Measurements from ENCODE around the gene NUAK2. TPM values are rescaled to one million over a fixed set of nuclear protein-coding genes. Genes with fewer than 3 reads are reported as not detected.

The NUAK2 gene
- total RNA-seq, 1 experiment from 2014 or later, result 11.9 TPM

Other genes starting within 250 kb of the NUAK2 start
- 0.67 and 0.91 TPM in 2 replicates for gene TMEM81, start 237.3 kb downstream of the NUAK2 start, total RNA-seq (2014; rRNA removed; shearing (Covaris generic); ENCODE audit: low replicate concordance)
- 30.4 and 31.1 TPM in 2 replicates for gene RBBP5, start 199.8 kb downstream of the NUAK2 start, total RNA-seq (2014; rRNA removed; shearing (Covaris generic); ENCODE audit: low replicate concordance)
- gene DSTYK, start 110.0 kb downstream of the NUAK2 start, total RNA-seq (2014; rRNA removed; shearing (Covaris generic); ENCODE audit: low replicate concordance), result 7.2 and 11.1 TPM in 2 replicates
- gene TMCC2, start 93.8 kb downstream of the NUAK2 start, total RNA-seq (2014; rRNA removed; shearing (Covaris generic); ENCODE audit: low replicate concordance), result 7.7 and 9.3 TPM in 2 replicates
- not detected in 2 replicates for gene KLHDC8A, start 35.2 kb upstream of the NUAK2 start, total RNA-seq (2014; rRNA removed; shearing (Covaris generic); ENCODE audit: low replicate concordance)
- 0.27 TPM in 1 of 2 replicates, not detected in the other for gene LEMD1, start 100.3 kb upstream of the NUAK2 start, total RNA-seq (2014; rRNA removed; shearing (Covaris generic); ENCODE audit: low replicate concordance)
- 0.07 and 0.78 TPM in 2 replicates for gene BLACAT1, start 134.3 kb upstream of the NUAK2 start, total RNA-seq (2014; rRNA removed; shearing (Covaris generic); ENCODE audit: low replicate concordance)
- 4.5 and 17.4 TPM in 2 replicates for gene CDK18, start 182.9 kb upstream of the NUAK2 start, total RNA-seq (2014; rRNA removed; shearing (Covaris generic); ENCODE audit: low replicate concordance)